ENCODE data around the gene OR2V2. TPM values are rescaled to one million over a fixed set of nuclear protein-coding genes. Genes with fewer than 3 reads are reported as not detected.

Gene OR2V2
- total and polyA plus RNA-seq, 4 donors, result not detected

DNA sequence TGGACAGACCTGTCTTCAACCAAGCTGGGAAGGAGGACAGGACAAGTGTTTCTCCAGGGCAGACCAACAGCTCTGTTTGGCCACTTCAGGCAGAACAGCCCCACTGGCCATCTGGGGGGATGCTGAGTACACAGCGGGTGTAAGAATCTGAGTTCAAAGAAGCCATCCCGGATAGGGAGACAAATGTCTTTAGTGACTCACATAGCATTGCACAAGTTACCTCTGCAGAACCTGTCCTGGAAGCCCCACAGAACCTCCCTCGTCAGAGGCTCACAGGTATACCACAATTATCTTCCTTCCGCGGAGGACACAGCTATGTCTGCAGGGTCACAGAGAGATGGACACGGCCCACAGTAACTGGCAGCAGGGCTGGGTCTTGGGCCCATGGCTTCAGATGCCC is 2.0 kb downstream of the OR2V2 start:
- H3K36me3 ChIP-seq (ENCODE audit: control insufficient read depth in 4 of 4, insufficient read depth in 4 of 4, low read length in 4 of 4), result no peaks in the 10 kb centered on the region
- no peak overlapping the region for H3K27ac ChIP-seq (ENCODE audit: low read depth in 1 of 2, low read length in 1 of 2)
- DNase-seq, result no peak
- ATAC-seq (ENCODE audit: insufficient read depth, low FRiP score), result no peak
- no peak overlapping the region for H3K4me3 ChIP-seq
- WGBS, 2 donors, result 84 to 90% methylated on average over 6 of the region's 6 CpGs
- H3K27me3 ChIP-seq (ENCODE audit: control insufficient read depth in 3 of 3, insufficient read depth in 3 of 3, low read length in 2 of 3), result peaks cover 0 to 3% (median 0%) of the 10 kb centered on the region in 3 donors
- H3K4me1 ChIP-seq (ENCODE audit: control insufficient read depth in 5 of 5, insufficient read depth in 5 of 5, low read length in 5 of 5), result no peaks in the 10 kb centered on the region
- H3K9me3 ChIP-seq (ENCODE audit: control insufficient read depth in 4 of 4, insufficient read depth in 3 of 4, low read length in 3 of 4), result no peaks in the 10 kb centered on the region
- TF ChIP-seq, protein P1, sequence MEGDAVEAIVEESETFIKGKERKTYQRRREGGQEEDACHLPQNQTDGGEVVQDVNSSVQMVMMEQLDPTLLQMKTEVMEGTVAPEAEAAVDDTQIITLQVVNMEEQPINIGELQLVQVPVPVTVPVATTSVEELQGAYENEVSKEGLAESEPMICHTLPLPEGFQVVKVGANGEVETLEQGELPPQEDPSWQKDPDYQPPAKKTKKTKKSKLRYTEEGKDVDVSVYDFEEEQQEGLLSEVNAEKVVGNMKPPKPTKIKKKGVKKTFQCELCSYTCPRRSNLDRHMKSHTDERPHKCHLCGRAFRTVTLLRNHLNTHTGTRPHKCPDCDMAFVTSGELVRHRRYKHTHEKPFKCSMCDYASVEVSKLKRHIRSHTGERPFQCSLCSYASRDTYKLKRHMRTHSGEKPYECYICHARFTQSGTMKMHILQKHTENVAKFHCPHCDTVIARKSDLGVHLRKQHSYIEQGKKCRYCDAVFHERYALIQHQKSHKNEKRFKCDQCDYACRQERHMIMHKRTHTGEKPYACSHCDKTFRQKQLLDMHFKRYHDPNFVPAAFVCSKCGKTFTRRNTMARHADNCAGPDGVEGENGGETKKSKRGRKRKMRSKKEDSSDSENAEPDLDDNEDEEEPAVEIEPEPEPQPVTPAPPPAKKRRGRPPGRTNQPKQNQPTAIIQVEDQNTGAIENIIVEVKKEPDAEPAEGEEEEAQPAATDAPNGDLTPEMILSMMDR (IDR thresholded peaks at IDR 0.05; ENCODE audit: control extremely low read depth, extremely low read depth), result no peak
- H3K9ac ChIP-seq (ENCODE audit: insufficient read depth in 1 of 2, low read length in 2 of 2), result no peak overlapping the region

- TF ChIP-seq, protein P1 (IDR thresholded peaks at IDR 0.05; ENCODE audit: control extremely low read depth, extremely low read depth), result no peak
- Histone ChIP-seq H3K4me3 (no peak overlapping the region), H3K9ac (ENCODE audit: insufficient read depth in 1 of 2, low read length in 2 of 2) (no peak overlapping the region), H3K36me3 (ENCODE audit: control insufficient read depth in 4 of 4, insufficient read depth in 4 of 4, low read length in 4 of 4) (no peaks in the 10 kb centered on the region), H3K9me3 (ENCODE audit: control insufficient read depth in 4 of 4, insufficient read depth in 3 of 4, low read length in 3 of 4) (no peaks in the 10 kb centered on the region), H3K27me3 (ENCODE audit: control insufficient read depth in 3 of 3, insufficient read depth in 3 of 3, low read length in 2 of 3) (peaks cover 0 to 3% (median 0%) of the 10 kb centered on the region in 3 donors), H3K27ac (ENCODE audit: low read depth in 1 of 2, low read length in 1 of 2) (no peak overlapping the region), H3K4me1 (ENCODE audit: control insufficient read depth in 5 of 5, insufficient read depth in 5 of 5, low read length in 5 of 5) (no peaks in the 10 kb centered on the region)
- DNase-seq (no peak), ATAC-seq (ENCODE audit: insufficient read depth, low FRiP score) (no peak)
- 83% methylated on average over 14 of the region's 14 CpGs for WGBS, 2 donors
Measured at GRCh38 chr5:181149806-181150733, 2.7 kb downstream of the OR2V2 start.

DNA sequence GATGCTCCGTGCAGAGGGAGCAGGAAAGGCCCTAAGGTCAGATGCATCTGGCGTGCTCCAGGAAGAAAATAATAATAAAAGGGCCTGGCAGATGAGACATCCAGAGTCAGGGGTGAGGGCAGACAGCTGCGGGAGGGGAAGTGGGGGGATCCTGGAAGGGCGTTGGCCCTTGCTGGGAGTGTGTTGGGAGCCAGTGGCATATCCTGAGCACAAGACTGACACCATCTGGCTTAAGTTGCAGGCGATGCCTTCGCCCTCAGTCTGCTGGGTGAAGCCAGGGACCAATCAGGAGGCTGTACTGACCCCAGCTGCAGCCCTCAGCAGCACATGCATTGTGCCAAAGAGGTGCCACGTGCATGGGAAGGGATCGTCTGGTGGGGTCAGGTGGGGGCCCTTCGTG is 3.8 kb downstream of the OR2V2 start:
- H3K9ac ChIP-seq (ENCODE audit: insufficient read depth in 1 of 2, low read length in 2 of 2), result no peak overlapping the region
- H3K9me3 ChIP-seq (ENCODE audit: control insufficient read depth in 4 of 4, insufficient read depth in 3 of 4, low read length in 3 of 4), result no peaks in the 10 kb centered on the region
- H3K4me3 ChIP-seq, result no peak overlapping the region
- H3K27ac ChIP-seq (ENCODE audit: low read depth in 1 of 2, low read length in 1 of 2), result no peak overlapping the region
- no peaks in the 10 kb centered on the region for H3K4me1 ChIP-seq (ENCODE audit: control insufficient read depth in 5 of 5, insufficient read depth in 5 of 5, low read length in 5 of 5)
- ATAC-seq (ENCODE audit: insufficient read depth, low FRiP score), result no peak
- peaks cover 0 to 3% (median 0%) of the 10 kb centered on the region in 3 donors for H3K27me3 ChIP-seq (ENCODE audit: control insufficient read depth in 3 of 3, insufficient read depth in 3 of 3, low read length in 2 of 3)
- H3K36me3 ChIP-seq (ENCODE audit: control insufficient read depth in 4 of 4, insufficient read depth in 4 of 4, low read length in 4 of 4), result no peaks in the 10 kb centered on the region
- WGBS, 2 donors, result 26 to 39% methylated on average over 9 of the region's 9 CpGs
- TF ChIP-seq, protein P1 (IDR thresholded peaks at IDR 0.05; ENCODE audit: control extremely low read depth, extremely low read depth), result no peak
- DNase-seq, result no peak

Measured in lung (tissue), 12 donors.